ENCODE measurements around the gene SFTPB. TPM values are rescaled to one million over a fixed set of nuclear protein-coding genes. Genes with fewer than 3 reads are reported as not detected.
"Not testable (repeated sequence)": the region's sequence is repeated elsewhere in the genome, so short reads cannot be mapped to it uniquely, and the experiment has no call there.

Gene SFTPB
- total RNA-seq, 2 donors from 2014 or later: 0.15 TPM; not detected in 1

DNA sequence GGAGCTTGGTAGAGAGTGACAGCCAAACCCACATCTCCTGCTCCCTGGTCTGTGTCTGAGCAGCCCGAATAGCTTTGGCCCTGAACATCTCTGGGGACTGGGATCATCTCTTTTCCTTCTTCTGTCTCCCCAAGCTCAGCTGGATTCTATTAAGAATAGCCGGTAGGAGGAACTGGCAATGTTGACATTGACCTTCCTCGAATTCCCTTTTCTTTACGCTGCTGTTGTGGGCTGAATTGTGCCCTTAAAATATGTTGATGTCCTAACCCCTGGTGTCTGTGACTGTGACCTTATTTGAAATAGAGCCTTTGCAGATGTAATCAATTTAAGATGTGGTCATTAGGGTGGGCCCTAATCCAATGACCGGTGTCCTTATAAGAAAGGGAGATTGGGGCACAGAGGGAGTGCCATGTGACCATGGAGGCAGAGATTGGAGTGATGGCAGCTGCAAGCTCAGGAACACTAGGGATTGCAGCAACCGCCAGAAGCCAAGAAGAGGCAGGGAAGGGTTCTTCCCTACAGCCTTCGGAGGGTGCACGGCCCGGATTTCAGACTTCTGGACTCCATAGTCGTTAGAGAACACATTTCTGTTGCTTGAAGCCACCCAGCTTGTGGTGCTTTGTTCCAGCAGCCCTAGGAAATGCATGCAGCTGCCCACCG lies 5.8 kb upstream of the SFTPB start:
- no peak overlapping the region for H3K4me3 ChIP-seq
- no peaks in the 10 kb centered on the region for H3K27me3 ChIP-seq
- DNase-seq (ENCODE audit: low spot score): no peak
- no peak overlapping the region for H3K27ac ChIP-seq
- no peaks in the 10 kb centered on the region for H3K36me3 ChIP-seq
- peaks cover 0 to 5% of the 10 kb centered on the region in 2 donors for H3K4me1 ChIP-seq
- no peaks in the 10 kb centered on the region for H3K9me3 ChIP-seq
- no peak for TF ChIP-seq CTCF (IDR thresholded peaks at IDR 0.05)

- Histone ChIP-seq H3K4me3 (no peak overlapping the region), H3K27ac (no peak overlapping the region), H3K4me1 (no peaks in the 10 kb centered on the region), H3K9me3 (no peaks in the 10 kb centered on the region), H3K27me3 (no peaks in the 10 kb centered on the region), H3K36me3 (no peaks in the 10 kb centered on the region)
- TF ChIP-seq CTCF (IDR thresholded peaks at IDR 0.05): no peak
- DNase-seq (ENCODE audit: low spot score): no peak
Measured at GRCh38 chr2:85672456-85672855, 4.5 kb upstream of the SFTPB start.

DNA sequence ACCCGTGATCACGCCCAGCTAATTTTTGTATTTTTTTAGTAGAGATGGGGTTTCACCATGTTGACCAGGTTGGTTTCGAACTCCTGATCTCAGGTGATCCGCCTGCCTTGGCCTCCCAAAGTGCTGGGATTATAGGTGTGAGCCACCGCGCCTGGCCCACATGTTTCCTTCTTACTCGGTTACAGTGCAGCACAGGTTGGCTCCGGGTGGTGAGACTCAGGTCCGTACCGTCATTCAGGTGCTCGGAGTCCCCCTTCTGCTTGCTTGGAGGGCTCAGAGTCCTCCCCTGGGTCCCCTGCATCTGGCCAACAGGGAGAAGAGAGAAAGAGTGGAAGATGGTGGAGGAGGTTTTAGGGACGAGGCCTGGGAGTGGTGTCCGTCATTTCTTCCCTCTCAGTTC lies 2.4 kb upstream of the SFTPB start:
- not testable (repeated sequence) for H3K9me3 ChIP-seq; H3K4me1 ChIP-seq; H3K36me3 ChIP-seq; H3K27me3 ChIP-seq; H3K4me3 ChIP-seq; DNase-seq (ENCODE audit: low spot score); H3K27ac ChIP-seq

GRCh38 chr2:85669549-85669948 lies 1.6 kb upstream of the SFTPB start:
- Histone ChIP-seq H3K4me3 (no peak overlapping the region), H3K4me1 (no peaks in the 10 kb centered on the region), H3K27me3 (no peaks in the 10 kb centered on the region), H3K9me3 (no peaks in the 10 kb centered on the region), H3K36me3 (no peaks in the 10 kb centered on the region), H3K27ac (no peak overlapping the region)
- TF ChIP-seq CTCF (IDR thresholded peaks at IDR 0.05): no peak
- DNase-seq (ENCODE audit: low spot score): no peak

DNA sequence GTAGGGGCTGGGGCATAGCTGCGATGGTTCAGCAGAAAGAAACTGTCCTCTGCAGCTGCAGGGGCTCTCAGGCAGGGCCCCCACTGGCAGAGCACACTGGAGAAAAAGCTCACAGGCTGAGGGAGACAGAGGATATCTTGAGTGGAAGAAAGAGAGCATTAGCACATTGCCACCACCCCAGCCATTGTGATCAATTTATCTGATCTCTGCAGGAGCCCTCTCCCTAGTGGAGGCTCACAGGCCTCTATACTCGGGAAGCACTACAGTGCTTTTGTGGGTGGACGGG lies 801 bp upstream of the SFTPB start:
- H3K9me3 ChIP-seq: no peaks in the 10 kb centered on the region
- DNase-seq (ENCODE audit: low spot score): no peak
- H3K27ac ChIP-seq: no peak overlapping the region
- no peaks in the 10 kb centered on the region for H3K27me3 ChIP-seq
- TF ChIP-seq CTCF (IDR thresholded peaks at IDR 0.05): no peak
- H3K36me3 ChIP-seq: no peaks in the 10 kb centered on the region
- peaks cover 0 to 7% of the 10 kb centered on the region in 2 donors for H3K4me1 ChIP-seq
- H3K4me3 ChIP-seq: no peak overlapping the region

- Histone ChIP-seq H3K9me3 (no peaks in the 10 kb centered on the region), H3K4me1 (peaks cover 0 to 18% of the 10 kb centered on the region in 2 donors), H3K27ac (no peak overlapping the region), H3K27me3 (no peaks in the 10 kb centered on the region), H3K4me3 (no peak overlapping the region), H3K36me3 (no peaks in the 10 kb centered on the region)
- no peak for TF ChIP-seq CTCF (IDR thresholded peaks at IDR 0.05)
- DNase-seq (ENCODE audit: low spot score): no peak
Measured at GRCh38 chr2:85667561-85668008, 414 bp downstream of the SFTPB start.
